H9 (cell line): Measurements from ENCODE around the gene IGF2R. TPM values are rescaled to one million over a fixed set of nuclear protein-coding genes. Genes with fewer than 3 reads are reported as not detected.

Experiments used
- DNase-seq: peaks from one replicate; pipeline ENCODE4 v3.0.0-alpha.2; 2017
- H2AFZ ChIP-seq: one replicate; pipeline ENCODE4 v1.6.1; 2013; ENCODE audit warnings: mild to moderate bottlenecking, low read length, control low read depth, moderate library complexity
- H2AK5ac ChIP-seq: 2 replicates; pipeline ENCODE4 v1.6.1; 2013; ENCODE audit warnings: low read length, control low read depth, mixed read lengths; ENCODE audit not compliant: insufficient read length
- H2BK120ac ChIP-seq: one replicate; pipeline ENCODE4 v1.6.1; 2013; ENCODE audit warnings: low read depth, mild to moderate bottlenecking, low read length, control low read depth, inconsistent platforms; ENCODE audit not compliant: poor library complexity, severe bottlenecking
- H2BK12ac ChIP-seq: 2 replicates; pipeline ENCODE4 v1.6.1; 2013; ENCODE audit warnings: low read length, control low read depth, mixed read lengths, low read depth; ENCODE audit not compliant: insufficient read length
- H2BK15ac ChIP-seq: 2 replicates; pipeline ENCODE4 v1.6.1; 2013; ENCODE audit warnings: low read depth, low read length, control low read depth
- H2BK20ac ChIP-seq: one replicate; pipeline ENCODE4 v1.6.1; 2013; ENCODE audit warnings: low read depth, mild to moderate bottlenecking, low read length, control low read depth, inconsistent platforms; ENCODE audit not compliant: poor library complexity, severe bottlenecking
- H2BK5ac ChIP-seq: 2 replicates; pipeline ENCODE4 v1.6.1; 2013; ENCODE audit warnings: low read length, control low read depth, mixed read lengths; ENCODE audit not compliant: insufficient read length
- H3K14ac ChIP-seq: 2 replicates; pipeline ENCODE4 v1.6.1; 2013; ENCODE audit warnings: low read length, control low read depth; ENCODE audit not compliant: insufficient read depth
- H3K18ac ChIP-seq: 2 replicates; pipeline ENCODE4 v1.6.1; 2013; ENCODE audit warnings: low read depth, mild to moderate bottlenecking, mixed read lengths, low read length, control low read depth; ENCODE audit not compliant: insufficient read length
- H3K23ac ChIP-seq: 2 replicates; pipeline ENCODE4 v1.6.1; 2013; ENCODE audit warnings: low read length, control low read depth, mixed read lengths, low read depth; ENCODE audit not compliant: insufficient read length
- H3K23me2 ChIP-seq: 2 replicates; pipeline ENCODE4 v1.6.1; 2013; ENCODE audit warnings: low read depth, mild to moderate bottlenecking, mixed read lengths, low read length, control low read depth; ENCODE audit not compliant: insufficient read length, poor library complexity, severe bottlenecking
- H3K27ac ChIP-seq: 2 replicates; pipeline ENCODE4 v1.5.1; 2013; ENCODE audit warnings: low read length, control low read depth, mixed read lengths, low read depth; ENCODE audit not compliant: insufficient read length
- H3K27me3 ChIP-seq: 2 replicates; pipeline ENCODE4 v1.6.1; 2013; ENCODE audit warnings: low read length, control low read depth, inconsistent platforms; ENCODE audit not compliant: insufficient read depth
- H3K4ac ChIP-seq: 2 replicates; pipeline ENCODE4 v1.6.1; 2013; ENCODE audit warnings: low read depth, mild to moderate bottlenecking, control low read depth, inconsistent platforms, low read length, moderate library complexity
- H3K4me1 ChIP-seq: 2 replicates; pipeline ENCODE4 v1.6.1; 2013; ENCODE audit warnings: low read length, control low read depth, inconsistent platforms; ENCODE audit not compliant: insufficient read depth
- H3K4me2 ChIP-seq: 2 replicates; pipeline ENCODE4 v1.6.1; 2013; ENCODE audit warnings: low read length, control low read depth, mixed read lengths; ENCODE audit not compliant: insufficient read length, insufficient read depth
- H3K56ac ChIP-seq: 2 replicates; pipeline ENCODE4 v1.6.1; 2013; ENCODE audit warnings: low read depth, mild to moderate bottlenecking, mixed read lengths, low read length, control low read depth; ENCODE audit not compliant: insufficient read length
- H3K79me1 ChIP-seq: 2 replicates; pipeline ENCODE4 v1.6.1; 2013; ENCODE audit warnings: low read depth, mild to moderate bottlenecking, moderate library complexity, low read length, control low read depth, inconsistent platforms; ENCODE audit not compliant: insufficient read depth, poor library complexity, severe bottlenecking
- H3K79me2 ChIP-seq: 2 replicates; pipeline ENCODE4 v1.6.1; 2013; ENCODE audit warnings: low read length, control low read depth, inconsistent platforms; ENCODE audit not compliant: insufficient read depth
- H3K9ac ChIP-seq: 2 replicates; pipeline ENCODE4 v1.6.1; 2013; ENCODE audit warnings: low read length, control low read depth, mixed read lengths; ENCODE audit not compliant: insufficient read length; ENCODE audit errors: extremely low read depth
- H3K9me3 ChIP-seq: one replicate; pipeline ENCODE4 v1.6.1; 2013; ENCODE audit warnings: low read depth, low read length, inconsistent platforms; ENCODE audit not compliant: control insufficient read depth
- H3T11ph ChIP-seq: one replicate; pipeline ENCODE4 v1.6.1; 2013; ENCODE audit warnings: mild to moderate bottlenecking, low read length, control low read depth, inconsistent platforms
- H4K20me1 ChIP-seq: one replicate; pipeline ENCODE4 v1.6.1; 2013; ENCODE audit not compliant: control insufficient read depth, insufficient read length, insufficient read depth
- H4K5ac ChIP-seq: 2 replicates; pipeline ENCODE4 v1.6.1; 2013; ENCODE audit warnings: low read depth, mild to moderate bottlenecking, mixed read lengths, low read length, control low read depth; ENCODE audit not compliant: insufficient read length
- H4K8ac ChIP-seq: replicated peaks from 2 replicates; pipeline ENCODE4 v1.6.1; 2013; ENCODE audit warnings: low read length, control low read depth, mixed read lengths, low read depth; ENCODE audit not compliant: insufficient read length
- H4K91ac ChIP-seq: 2 replicates; pipeline ENCODE4 v1.6.1; 2013; ENCODE audit warnings: low read depth, mild to moderate bottlenecking, moderate library complexity, mixed read lengths, low read length, control low read depth; ENCODE audit not compliant: insufficient read length
- H3K27ac Mint-ChIP-seq, 3 experiments: 2 replicates in 2 of 3; 3 replicates in 1 of 3; pipeline ENCODE4 v1.8.0; 2020 to 2021; ENCODE audit warnings: mixed read lengths in 3 of 3, mild to moderate bottlenecking in 1 of 3, moderate library complexity in 1 of 3
- H3K27me3 Mint-ChIP-seq: 2 replicates; pipeline ENCODE4 v1.8.0; 2021; ENCODE audit warnings: low read depth, mild to moderate bottlenecking, moderate library complexity, mixed read lengths
- H3K36me3 Mint-ChIP-seq, 3 experiments: 2 replicates in 2 of 3; 3 replicates in 1 of 3; pipeline ENCODE4 v1.8.0; 2020 to 2021; ENCODE audit warnings: low read depth in 3 of 3, mixed read lengths in 3 of 3; ENCODE audit not compliant: insufficient read depth in 1 of 3
- H3K4me1 Mint-ChIP-seq, 2 experiments: 2 replicates each; pipeline ENCODE4 v1.8.0; 2020; ENCODE audit warnings: mixed read lengths in 2 of 2
- H3K4me3 Mint-ChIP-seq, 2 experiments: 2 replicates in 1 of 2; 3 replicates in 1 of 2; pipeline ENCODE4 v1.8.0; 2020 to 2021; ENCODE audit warnings: mild to moderate bottlenecking in 2 of 2, mixed read lengths in 2 of 2, moderate library complexity in 1 of 2
- H3K9me3 Mint-ChIP-seq, 2 experiments: 2 replicates in 1 of 2; 3 replicates in 1 of 2; pipeline ENCODE4 v1.8.0; 2020; ENCODE audit warnings: mild to moderate bottlenecking in 2 of 2, mixed read lengths in 2 of 2, moderate library complexity in 1 of 2
- WGBS: extraction: QIAGEN DNeasy Blood & Tissue Kit; methylation state at CpG from one replicate; pipeline ENCODE4 v1.1.7; 2013; ENCODE audit warnings: missing lambda C conversion rate, low lambda C conversion rate, mixed read lengths; ENCODE audit not compliant: insufficient read length; ENCODE audit errors: extremely low coverage; 5-methylcytosine and 5-hydroxymethylcytosine counted together
- total RNA-seq: library from RNA; stranded (reverse); gene quantifications from 2 replicates; pipeline ENCODE4 v1.2.1, GENCODE V29; 2021
- TF ChIP-seq, protein P1 (sequence below): fragments of 200-600 bp; sonication (generic); conservative IDR thresholded peaks from 3 replicates; pipeline ENCODE4 v1.8.0; 2021; ENCODE audit warnings: antibody characterized with exemption, mild to moderate bottlenecking

The IGF2R gene
- total RNA-seq, 1 experiment from 2014 or later: 66.7 TPM

DNA sequence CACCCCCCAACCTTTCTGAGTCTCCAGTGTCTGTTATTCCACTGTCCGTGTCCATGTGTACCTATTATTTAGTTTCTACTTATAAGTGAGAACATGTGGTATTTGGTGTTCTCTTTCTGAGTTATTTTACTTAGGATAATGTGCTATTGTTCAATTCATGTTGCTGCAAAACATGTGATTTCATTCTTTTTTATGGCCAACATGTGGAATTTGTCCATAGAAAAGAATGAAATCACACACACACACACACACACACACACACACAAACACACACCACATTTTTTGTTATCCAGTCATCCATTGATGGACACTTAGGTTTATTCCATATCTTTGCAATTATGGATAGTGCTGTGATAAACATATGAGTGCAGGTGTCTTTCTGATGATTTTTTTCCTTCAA is 23.5 kb downstream of the IGF2R start:
- Histone ChIP-seq H3K4ac (no peak overlapping the region), H4K5ac (no peak overlapping the region), H3K23me2 (no peaks in the 10 kb centered on the region), H3K9ac (no peak overlapping the region), H4K8ac (no peak overlapping the region), H2BK15ac (no peak overlapping the region), H4K91ac (no peak overlapping the region), H2BK5ac (no peak overlapping the region), H2BK120ac (no peak overlapping the region), H3K4me2 (no peak overlapping the region), H2AFZ (no peak overlapping the region), H3K18ac (no peak overlapping the region), H2AK5ac (no peak overlapping the region), H2BK20ac (no peak overlapping the region), H3K27me3 (no peaks in the 10 kb centered on the region), H3K56ac (no peak overlapping the region), H3K23ac (no peak overlapping the region), H3K9me3 (no peaks in the 10 kb centered on the region), H3K14ac (no peak overlapping the region), H3K79me1 (peaks cover 5% of the 10 kb centered on the region), H4K20me1 (no peaks in the 10 kb centered on the region), H3T11ph (no peak overlapping the region), H3K4me1 (no peaks in the 10 kb centered on the region; the same call in 1 of the 2 replicates), H3K79me2 (peaks cover 19% of the 10 kb centered on the region; the same call in 1 of the 2 replicates), H2BK12ac (no peak overlapping the region), H3K27ac (no peak overlapping the region)
- Mint-ChIP-seq H3K4me1 (peaks cover 44 to 56% of the 10 kb centered on the region in 2 experiments), H3K9me3 (no peaks in the 10 kb centered on the region), H3K27ac (no peak overlapping the region), H3K4me3 (no peak overlapping the region), H3K27me3 (no peaks in the 10 kb centered on the region), H3K36me3 (peaks cover 11 to 17% (median 15%) of the 10 kb centered on the region in 3 experiments; a peak in 6 of 7 replicates)
- DNase-seq: no peak
- no CpG with 5 or more reads among the region's 1 CpG for WGBS
- TF ChIP-seq, protein P1, sequence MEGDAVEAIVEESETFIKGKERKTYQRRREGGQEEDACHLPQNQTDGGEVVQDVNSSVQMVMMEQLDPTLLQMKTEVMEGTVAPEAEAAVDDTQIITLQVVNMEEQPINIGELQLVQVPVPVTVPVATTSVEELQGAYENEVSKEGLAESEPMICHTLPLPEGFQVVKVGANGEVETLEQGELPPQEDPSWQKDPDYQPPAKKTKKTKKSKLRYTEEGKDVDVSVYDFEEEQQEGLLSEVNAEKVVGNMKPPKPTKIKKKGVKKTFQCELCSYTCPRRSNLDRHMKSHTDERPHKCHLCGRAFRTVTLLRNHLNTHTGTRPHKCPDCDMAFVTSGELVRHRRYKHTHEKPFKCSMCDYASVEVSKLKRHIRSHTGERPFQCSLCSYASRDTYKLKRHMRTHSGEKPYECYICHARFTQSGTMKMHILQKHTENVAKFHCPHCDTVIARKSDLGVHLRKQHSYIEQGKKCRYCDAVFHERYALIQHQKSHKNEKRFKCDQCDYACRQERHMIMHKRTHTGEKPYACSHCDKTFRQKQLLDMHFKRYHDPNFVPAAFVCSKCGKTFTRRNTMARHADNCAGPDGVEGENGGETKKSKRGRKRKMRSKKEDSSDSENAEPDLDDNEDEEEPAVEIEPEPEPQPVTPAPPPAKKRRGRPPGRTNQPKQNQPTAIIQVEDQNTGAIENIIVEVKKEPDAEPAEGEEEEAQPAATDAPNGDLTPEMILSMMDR: no peak
